GM23338 (cell line): Measurements from ENCODE around the gene MYO7B. TPM values are rescaled to one million over a fixed set of nuclear protein-coding genes. Genes with fewer than 3 reads are reported as not detected.

Experiments used
- ATAC-seq: fragments of 200-7000 bp; cut with Tn5 transposase; 3 replicates; pipeline ENCODE4 v1.9.1; 2020
- DNase-seq: peaks from one replicate; pipeline ENCODE4 v3.0.0-alpha.2; 2015; ENCODE audit warnings: low spot score
- H2AFZ ChIP-seq: fragments of 200-600 bp; sonication (generic); 2 replicates; pipeline ENCODE4 v1.8.0; 2016; ENCODE audit warnings: antibody characterized with exemption, mild to moderate bottlenecking, moderate library complexity
- H3F3A ChIP-seq: fragments of 200-600 bp; sonication (generic); replicated peaks from 2 replicates; pipeline ENCODE4 v1.8.0; 2017; ENCODE audit warnings: antibody characterized with exemption, mixed run types, low read depth
- H3K27ac ChIP-seq: fragments of 200-600 bp; sonication (generic); 2 replicates; pipeline ENCODE4 v1.6.1; 2016; ENCODE audit warnings: low read depth
- H3K27me3 ChIP-seq: fragments of 200-600 bp; sonication (generic); 2 replicates; pipeline ENCODE4 v1.8.0; 2016; ENCODE audit warnings: mild to moderate bottlenecking, mixed run types, moderate library complexity; ENCODE audit not compliant: insufficient read depth
- H3K36me3 ChIP-seq: fragments of 200-600 bp; sonication (generic); 2 replicates; pipeline ENCODE4 v1.8.0; 2016; ENCODE audit warnings: mild to moderate bottlenecking; ENCODE audit not compliant: insufficient read depth
- H3K4me1 ChIP-seq: fragments of 200-600 bp; sonication (generic); 2 replicates; pipeline ENCODE4 v1.8.0; 2016; ENCODE audit warnings: mild to moderate bottlenecking, moderate library complexity; ENCODE audit not compliant: insufficient read depth
- H3K4me2 ChIP-seq: fragments of 200-600 bp; sonication (generic); 2 replicates; pipeline ENCODE4 v1.7.1; 2017; ENCODE audit warnings: mixed run types
- H3K4me3 ChIP-seq: fragments of 200-600 bp; sonication (generic); 2 replicates; pipeline ENCODE4 v1.6.1; 2016; ENCODE audit warnings: mixed run types
- H3K79me2 ChIP-seq: fragments of 200-600 bp; sonication (generic); replicated peaks from 2 replicates; pipeline ENCODE4 v1.8.0; 2017; ENCODE audit warnings: mild to moderate bottlenecking; ENCODE audit not compliant: insufficient read depth
- H3K9me2 ChIP-seq: fragments of 200-600 bp; sonication (generic); 2 replicates; pipeline ENCODE4 v1.8.0; 2017; ENCODE audit not compliant: insufficient read depth
- H4K20me1 ChIP-seq: fragments of 200-600 bp; sonication (generic); replicated peaks from 2 replicates; pipeline ENCODE4 v1.8.0; 2017; ENCODE audit warnings: mild to moderate bottlenecking; ENCODE audit not compliant: insufficient read depth
- H3K27ac Mint-ChIP-seq: 2 replicates; pipeline ENCODE4 v1.8.0; 2020; ENCODE audit warnings: inconsistent platforms, mild to moderate bottlenecking, moderate library complexity, mixed read lengths
- H3K27me3 Mint-ChIP-seq: 3 replicates; pipeline ENCODE4 v1.8.0; 2022; ENCODE audit warnings: low read depth, mild to moderate bottlenecking, moderate library complexity, mixed read lengths, inconsistent platforms; ENCODE audit not compliant: insufficient read depth, poor library complexity
- H3K36me3 Mint-ChIP-seq: 3 replicates; pipeline ENCODE4 v1.8.0; 2021; ENCODE audit warnings: low read depth, mild to moderate bottlenecking, inconsistent platforms, moderate library complexity, mixed read lengths
- H3K4me1 Mint-ChIP-seq: 3 replicates; pipeline ENCODE4 v1.8.0; 2020; ENCODE audit warnings: mild to moderate bottlenecking, inconsistent platforms, mixed read lengths
- H3K4me3 Mint-ChIP-seq: 3 replicates; pipeline ENCODE4 v1.8.0; 2021; ENCODE audit warnings: moderate library complexity, mild to moderate bottlenecking, inconsistent platforms, mixed read lengths
- H3K9me3 Mint-ChIP-seq: 3 replicates; pipeline ENCODE4 v1.8.0; 2020; ENCODE audit warnings: moderate library complexity, mild to moderate bottlenecking, inconsistent platforms, mixed read lengths
- CTCF ChIP-seq, 2 experiments: fragments of 200-600 bp in 1 of 2; sonication (generic) in 1 of 2; conservative IDR thresholded peaks; 2 replicates each; pipeline versions ENCODE4 v1.5.1 to v1.6.1; 2016 to 2017; ENCODE audit warnings: antibody characterized with exemption in 2 of 2, low read depth in 2 of 2, mild to moderate bottlenecking in 2 of 2, moderate library complexity in 1 of 2
- ETS1 ChIP-seq: IDR thresholded peaks from 2 replicates; pipeline ENCODE4 v1.6.1; 2016; ENCODE audit warnings: antibody characterized with exemption
- EZH2 ChIP-seq: fragments of 200-600 bp; sonication (generic); IDR thresholded peaks from one replicate; pipeline ENCODE4 v1.8.0; 2017; ENCODE audit warnings: antibody characterized with exemption, mild to moderate bottlenecking, low read depth; ENCODE audit not compliant: unreplicated experiment
- JUNB ChIP-seq: IDR thresholded peaks from one replicate; pipeline ENCODE4 v1.6.1; 2016; ENCODE audit warnings: antibody characterized with exemption; ENCODE audit not compliant: unreplicated experiment
- POLR2AphosphoS5 ChIP-seq: IDR thresholded peaks from 2 replicates; pipeline ENCODE4 v1.6.1; 2016; ENCODE audit warnings: antibody characterized with exemption, low read depth
- REST ChIP-seq: IDR thresholded peaks from one replicate; pipeline ENCODE4 v1.6.1; 2018; ENCODE audit warnings: antibody characterized with exemption; ENCODE audit not compliant: unreplicated experiment
- ZNF114 ChIP-seq: fragments of 250-450 bp; sonication (Bioruptor Pico); IDR thresholded peaks from 2 replicates; pipeline ENCODE4 v1.5.0; 2020; ENCODE audit warnings: mild to moderate bottlenecking, moderate library complexity
- ZNF331 ChIP-seq: fragments of 250-450 bp; sonication (Bioruptor Pico); IDR thresholded peaks from 2 replicates; pipeline ENCODE4 v1.5.0; 2020; ENCODE audit warnings: low read depth, mild to moderate bottlenecking, moderate library complexity
- polyA plus RNA-seq: library from polyadenylated mRNA; unstranded; fragments of >200 nt; fragmentation: Nextera tagmentation; extraction: Ambion mirVana; gene quantifications from 2 replicates; pipeline ENCODE4 v1.2.1, GENCODE V29; 2016
- total RNA-seq: library from RNA; depleted of rRNA; stranded (reverse); fragments of >200 nt; shearing (Covaris generic); gene quantifications from 2 replicates; pipeline ENCODE4 v1.2.3, GENCODE V29; 2014
- TF ChIP-seq, protein P1 (sequence below): fragments of 250-450 bp; sonication (Bioruptor Pico); IDR thresholded peaks from 2 replicates; pipeline ENCODE4 v1.5.0; 2020; ENCODE audit warnings: mild to moderate bottlenecking, moderate library complexity

Gene MYO7B
- total and polyA plus RNA-seq, 2 experiments from 2014 or later: not detected

GRCh38 chr2:127593228-127594115 lies 58.0 kb downstream of the MYO7B start (continued):
- TF ChIP-seq, protein P1, sequence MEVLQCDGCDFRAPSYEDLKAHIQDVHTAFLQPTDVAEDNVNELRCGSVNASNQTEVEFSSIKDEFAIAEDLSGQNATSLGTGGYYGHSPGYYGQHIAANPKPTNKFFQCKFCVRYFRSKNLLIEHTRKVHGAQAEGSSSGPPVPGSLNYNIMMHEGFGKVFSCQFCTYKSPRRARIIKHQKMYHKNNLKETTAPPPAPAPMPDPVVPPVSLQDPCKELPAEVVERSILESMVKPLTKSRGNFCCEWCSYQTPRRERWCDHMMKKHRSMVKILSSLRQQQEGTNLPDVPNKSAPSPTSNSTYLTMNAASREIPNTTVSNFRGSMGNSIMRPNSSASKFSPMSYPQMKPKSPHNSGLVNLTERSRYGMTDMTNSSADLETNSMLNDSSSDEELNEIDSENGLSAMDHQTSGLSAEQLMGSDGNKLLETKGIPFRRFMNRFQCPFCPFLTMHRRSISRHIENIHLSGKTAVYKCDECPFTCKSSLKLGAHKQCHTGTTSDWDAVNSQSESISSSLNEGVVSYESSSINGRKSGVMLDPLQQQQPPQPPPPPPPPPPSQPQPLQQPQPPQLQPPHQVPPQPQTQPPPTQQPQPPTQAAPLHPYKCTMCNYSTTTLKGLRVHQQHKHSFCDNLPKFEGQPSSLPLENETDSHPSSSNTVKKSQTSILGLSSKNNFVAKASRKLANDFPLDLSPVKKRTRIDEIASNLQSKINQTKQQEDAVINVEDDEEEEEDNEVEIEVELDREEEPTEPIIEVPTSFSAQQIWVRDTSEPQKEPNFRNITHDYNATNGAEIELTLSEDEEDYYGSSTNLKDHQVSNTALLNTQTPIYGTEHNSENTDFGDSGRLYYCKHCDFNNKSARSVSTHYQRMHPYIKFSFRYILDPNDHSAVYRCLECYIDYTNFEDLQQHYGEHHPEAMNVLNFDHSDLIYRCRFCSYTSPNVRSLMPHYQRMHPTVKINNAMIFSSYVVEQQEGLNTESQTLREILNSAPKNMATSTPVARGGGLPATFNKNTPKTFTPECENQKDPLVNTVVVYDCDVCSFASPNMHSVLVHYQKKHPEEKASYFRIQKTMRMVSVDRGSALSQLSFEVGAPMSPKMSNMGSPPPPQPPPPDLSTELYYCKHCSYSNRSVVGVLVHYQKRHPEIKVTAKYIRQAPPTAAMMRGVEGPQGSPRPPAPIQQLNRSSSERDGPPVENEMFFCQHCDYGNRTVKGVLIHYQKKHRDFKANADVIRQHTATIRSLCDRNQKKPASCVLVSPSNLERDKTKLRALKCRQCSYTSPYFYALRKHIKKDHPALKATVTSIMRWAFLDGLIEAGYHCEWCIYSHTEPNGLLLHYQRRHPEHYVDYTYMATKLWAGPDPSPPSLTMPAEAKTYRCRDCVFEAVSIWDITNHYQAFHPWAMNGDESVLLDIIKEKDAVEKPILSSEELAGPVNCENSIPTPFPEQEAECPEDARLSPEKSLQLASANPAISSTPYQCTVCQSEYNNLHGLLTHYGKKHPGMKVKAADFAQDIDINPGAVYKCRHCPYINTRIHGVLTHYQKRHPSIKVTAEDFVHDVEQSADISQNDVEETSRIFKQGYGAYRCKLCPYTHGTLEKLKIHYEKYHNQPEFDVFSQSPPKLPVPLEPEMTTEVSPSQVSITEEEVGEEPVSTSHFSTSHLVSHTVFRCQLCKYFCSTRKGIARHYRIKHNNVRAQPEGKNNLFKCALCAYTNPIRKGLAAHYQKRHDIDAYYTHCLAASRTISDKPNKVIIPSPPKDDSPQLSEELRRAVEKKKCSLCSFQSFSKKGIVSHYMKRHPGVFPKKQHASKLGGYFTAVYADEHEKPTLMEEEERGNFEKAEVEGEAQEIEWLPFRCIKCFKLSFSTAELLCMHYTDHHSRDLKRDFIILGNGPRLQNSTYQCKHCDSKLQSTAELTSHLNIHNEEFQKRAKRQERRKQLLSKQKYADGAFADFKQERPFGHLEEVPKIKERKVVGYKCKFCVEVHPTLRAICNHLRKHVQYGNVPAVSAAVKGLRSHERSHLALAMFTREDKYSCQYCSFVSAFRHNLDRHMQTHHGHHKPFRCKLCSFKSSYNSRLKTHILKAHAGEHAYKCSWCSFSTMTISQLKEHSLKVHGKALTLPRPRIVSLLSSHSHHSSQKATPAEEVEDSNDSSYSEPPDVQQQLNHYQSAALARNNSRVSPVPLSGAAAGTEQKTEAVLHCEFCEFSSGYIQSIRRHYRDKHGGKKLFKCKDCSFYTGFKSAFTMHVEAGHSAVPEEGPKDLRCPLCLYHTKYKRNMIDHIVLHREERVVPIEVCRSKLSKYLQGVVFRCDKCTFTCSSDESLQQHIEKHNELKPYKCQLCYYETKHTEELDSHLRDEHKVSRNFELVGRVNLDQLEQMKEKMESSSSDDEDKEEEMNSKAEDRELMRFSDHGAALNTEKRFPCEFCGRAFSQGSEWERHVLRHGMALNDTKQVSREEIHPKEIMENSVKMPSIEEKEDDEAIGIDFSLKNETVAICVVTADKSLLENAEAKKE: no peak
- TF ChIP-seq ZNF114 (CRISPR knock-in tag) (no peak), POLR2AphosphoS5 (no peak), EZH2 (no peak), ZNF331 (CRISPR knock-in tag) (no peak)

DNA sequence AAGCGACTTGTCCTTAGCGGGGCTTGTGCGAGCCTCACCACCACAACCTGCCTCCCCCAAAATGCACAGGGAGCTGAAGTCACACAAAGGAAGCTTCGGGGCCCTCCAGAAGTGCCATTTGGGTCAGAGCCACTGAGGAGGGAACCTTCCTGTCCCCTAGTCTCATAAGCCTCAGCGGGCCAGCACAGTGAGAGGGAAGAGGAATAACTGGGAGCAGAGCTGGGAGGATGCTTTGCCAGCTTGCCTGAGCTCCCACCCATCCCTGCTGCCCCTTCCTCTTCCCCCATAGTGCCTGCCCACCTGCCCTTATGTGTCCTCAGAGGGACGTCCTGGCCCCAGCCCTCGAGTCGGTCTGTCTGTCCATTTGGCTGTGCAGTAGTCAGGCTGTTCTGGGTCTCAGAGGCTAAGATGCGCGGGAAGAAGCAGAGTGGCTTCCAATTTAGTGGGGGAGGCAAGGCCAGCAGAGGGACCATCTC lies 58.7 kb downstream of the MYO7B start:
- H3K9me2 ChIP-seq: no peaks in the 10 kb centered on the region
- ATAC-seq (no peak), DNase-seq (no peak)
- H2AFZ ChIP-seq: no peak overlapping the region
- Mint-ChIP-seq H3K36me3 (no peaks in the 10 kb centered on the region), H3K27me3 (no peaks in the 10 kb centered on the region), H3K27ac (no peak overlapping the region), H3K9me3 (no peaks in the 10 kb centered on the region), H3K4me1 (peaks cover 4% of the 10 kb centered on the region; the same call in 1 of the 3 replicates), H3K4me3 (no peak overlapping the region)
- no peaks in the 10 kb centered on the region for H3K36me3 ChIP-seq
- no peaks in the 10 kb centered on the region for H3K79me2 ChIP-seq
- H4K20me1 ChIP-seq: no peaks in the 10 kb centered on the region
- H3K27ac ChIP-seq: no peak overlapping the region
- no peaks in the 10 kb centered on the region for H3F3A ChIP-seq
- H3K4me3 ChIP-seq: no peak overlapping the region
- no peak overlapping the region for H3K4me2 ChIP-seq
- H3K4me1 ChIP-seq: no peaks in the 10 kb centered on the region
- H3K27me3 ChIP-seq: no peaks in the 10 kb centered on the region
- TF ChIP-seq ZNF114 (CRISPR knock-in tag): no peak
- no peak for TF ChIP-seq REST
- no peak for TF ChIP-seq ETS1
- TF ChIP-seq CTCF (conservative IDR thresholded peaks at IDR 0.05; ENCODE audit: low read depth in 2 of 2): no peak
- TF ChIP-seq JUNB: no peak
- TF ChIP-seq ZNF331 (CRISPR knock-in tag): no peak
